ENCODE results near the gene RBM15B. TPM values are rescaled to one million over a fixed set of nuclear protein-coding genes. Genes with fewer than 3 reads are reported as not detected.

The RBM15B gene
- total RNA-seq, 4 donors from 2014 or later = 25.1 to 39.0 (median 27.8) TPM

- ATAC-seq (ENCODE audit: low FRiP score) = no peak
- DNase-seq (ENCODE audit: low spot score) = no peak
- TF ChIP-seq, protein P1, sequence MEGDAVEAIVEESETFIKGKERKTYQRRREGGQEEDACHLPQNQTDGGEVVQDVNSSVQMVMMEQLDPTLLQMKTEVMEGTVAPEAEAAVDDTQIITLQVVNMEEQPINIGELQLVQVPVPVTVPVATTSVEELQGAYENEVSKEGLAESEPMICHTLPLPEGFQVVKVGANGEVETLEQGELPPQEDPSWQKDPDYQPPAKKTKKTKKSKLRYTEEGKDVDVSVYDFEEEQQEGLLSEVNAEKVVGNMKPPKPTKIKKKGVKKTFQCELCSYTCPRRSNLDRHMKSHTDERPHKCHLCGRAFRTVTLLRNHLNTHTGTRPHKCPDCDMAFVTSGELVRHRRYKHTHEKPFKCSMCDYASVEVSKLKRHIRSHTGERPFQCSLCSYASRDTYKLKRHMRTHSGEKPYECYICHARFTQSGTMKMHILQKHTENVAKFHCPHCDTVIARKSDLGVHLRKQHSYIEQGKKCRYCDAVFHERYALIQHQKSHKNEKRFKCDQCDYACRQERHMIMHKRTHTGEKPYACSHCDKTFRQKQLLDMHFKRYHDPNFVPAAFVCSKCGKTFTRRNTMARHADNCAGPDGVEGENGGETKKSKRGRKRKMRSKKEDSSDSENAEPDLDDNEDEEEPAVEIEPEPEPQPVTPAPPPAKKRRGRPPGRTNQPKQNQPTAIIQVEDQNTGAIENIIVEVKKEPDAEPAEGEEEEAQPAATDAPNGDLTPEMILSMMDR (IDR thresholded peaks at IDR 0.05) = no peak
Observed at GRCh38 chr3:51354731-51355615, 36.1 kb upstream of the RBM15B start.

GRCh38 chr3:51355891-51356578 lies 35.0 kb upstream of the RBM15B start:
- TF ChIP-seq, protein P1 (IDR thresholded peaks at IDR 0.05) = no peak
- no peak for ATAC-seq (ENCODE audit: low FRiP score)
- no peak for DNase-seq (ENCODE audit: low spot score)

GRCh38 chr3:51357856-51358255 lies 33.2 kb upstream of the RBM15B start:
- ATAC-seq (ENCODE audit: low FRiP score) (no peak), DNase-seq (ENCODE audit: low spot score) (no peak)
- TF ChIP-seq, protein P1 (IDR thresholded peaks at IDR 0.05) = no peak

- TF ChIP-seq, protein P1 (IDR thresholded peaks at IDR 0.05) = no peak
- no peak for DNase-seq (ENCODE audit: low spot score)
- no peak for ATAC-seq (ENCODE audit: low FRiP score)
Observed at GRCh38 chr3:51358981-51359380, 32.1 kb upstream of the RBM15B start.

GRCh38 chr3:51360806-51361205 lies 30.3 kb upstream of the RBM15B start:
- TF ChIP-seq, protein P1 (IDR thresholded peaks at IDR 0.05) = no peak
- DNase-seq (ENCODE audit: low spot score) = no peak
- no peak for ATAC-seq (ENCODE audit: low FRiP score)

GRCh38 chr3:51361746-51362145 lies 29.3 kb upstream of the RBM15B start:
- no peak for DNase-seq (ENCODE audit: low spot score)
- TF ChIP-seq, protein P1 (IDR thresholded peaks at IDR 0.05) = no peak
- ATAC-seq (ENCODE audit: low FRiP score) = no peak

Measured in omental fat pad (tissue), 4 donors.